GM12878 (cell line): ENCODE results near the gene PAX3. TPM values are rescaled to one million over a fixed set of nuclear protein-coding genes. Genes with fewer than 3 reads are reported as not detected.

Experiments
- ATAC-seq: fragments of 200-7000 bp; cut with Tn5 transposase; 3 replicates; pipeline ENCODE4 v1.9.1; 2020; ENCODE audit warnings: mild to moderate bottlenecking, moderate library complexity
- BruUV-seq: library from RNA; stranded (reverse); fragments of 400-500 nt; replicated peaks from 2 replicates; lab custom pipeline; 2021; lab: Mats Ljungman, UMichigan
- CTCF ChIA-PET: fragments of 300-600 bp; sonication (Branson Sonifier 250); formaldehyde crosslinking; extraction: SDS; loops from one replicate; lab custom pipeline; 2021; ENCODE audit warnings: inconsistent platforms; lab: Yijun Ruan, JAX
- POLR2A ChIA-PET: fragments of 350-600 bp; formaldehyde crosslinking; extraction: SDS; loops from one replicate; lab custom pipeline; 2021; ENCODE audit warnings: inconsistent platforms; lab: Charles Lee
- RAD21 ChIA-PET: fragments of 300-600 bp; sonication (Branson Sonifier 250); formaldehyde crosslinking; loops from one replicate; lab custom pipeline; 2023; ENCODE audit warnings: antibody characterized with exemption; ENCODE audit not compliant: unreplicated experiment; lab: Charles Lee
- SMC1A ChIA-PET: fragments of 300-600 bp; sonication (Branson Sonifier 250); formaldehyde crosslinking; loops from one replicate; lab custom pipeline; 2023; ENCODE audit not compliant: unreplicated experiment, uncharacterized antibody; lab: Charles Lee
- DNase-seq: peaks from one replicate; pipeline ENCODE4 v3.0.0-alpha.2; 2011; ENCODE audit warnings: low read depth, low spot score
- FAIRE-seq: peaks from 3 replicates; lab custom pipeline; 2011; peaks lifted over from hg19 to GRCh38; lab: Jason Lieb, UNC
- H2AFZ ChIP-seq: 2 replicates; pipeline ENCODE4 v1.6.0; 2011; ENCODE audit warnings: low read depth, low read length, control low read depth; ENCODE audit not compliant: control insufficient read depth
- H3K27ac ChIP-seq: 2 replicates; pipeline ENCODE4 v1.5.1; 2011; ENCODE audit warnings: control low read depth; ENCODE audit not compliant: control insufficient read depth, insufficient read depth
- H3K27me3 ChIP-seq, 2 experiments: replicated peaks in 1 of 2; 2 replicates each; pipeline versions ENCODE4 v1.6.0 to v1.6.1; 2011; ENCODE audit warnings: low read length in 1 of 2; ENCODE audit not compliant: control insufficient read depth in 2 of 2, insufficient read depth in 2 of 2
- H3K36me3 ChIP-seq, 2 experiments: 2 replicates each; pipeline ENCODE4 v1.5.1; 2011; ENCODE audit warnings: low read length in 1 of 2; ENCODE audit not compliant: control insufficient read depth in 2 of 2, insufficient read depth in 2 of 2
- H3K4me1 ChIP-seq: 2 replicates; pipeline ENCODE4 v1.6.1; 2011; ENCODE audit warnings: mild to moderate bottlenecking, low read length, moderate library complexity, mixed read lengths; ENCODE audit not compliant: control insufficient read depth, insufficient read depth
- H3K4me2 ChIP-seq: 2 replicates; pipeline ENCODE4 v1.6.0; 2011; ENCODE audit warnings: control low read depth; ENCODE audit not compliant: control insufficient read depth, insufficient read depth
- H3K4me3 ChIP-seq: fragments of 200-600 bp; sonication (generic); 2 replicates; pipeline ENCODE4 v1.5.1; 2016
- H3K79me2 ChIP-seq: 2 replicates; pipeline ENCODE4 v1.6.0; 2011; ENCODE audit warnings: low read length; ENCODE audit not compliant: control insufficient read depth, insufficient read depth
- H3K9ac ChIP-seq: 2 replicates; pipeline ENCODE4 v1.8.0; 2011; ENCODE audit warnings: low read length, control low read depth, mixed read lengths; ENCODE audit not compliant: control insufficient read depth, insufficient read depth
- H3K9me3 ChIP-seq: replicated peaks from 3 replicates; pipeline ENCODE4 v1.5.1; 2011; ENCODE audit warnings: mild to moderate bottlenecking, low read length; ENCODE audit not compliant: control insufficient read depth, insufficient read depth
- H4K20me1 ChIP-seq: 2 replicates; pipeline ENCODE4 v1.6.0; 2011; ENCODE audit not compliant: control insufficient read depth, insufficient read depth
- ATF3 ChIP-seq: IDR thresholded peaks from 2 replicates; pipeline ENCODE4 v1.6.1; 2011; ENCODE audit warnings: low read depth, mild to moderate bottlenecking, low read length, moderate library complexity, borderline replicate concordance; ENCODE audit errors: extremely low read depth
- E2F4 ChIP-seq: IDR thresholded peaks from 2 replicates; pipeline ENCODE4 v1.6.1; 2012; ENCODE audit warnings: low read depth, low read length, improper control_type of control experiment
- HCFC1 ChIP-seq: fragments of 150-350 bp; IDR thresholded peaks from 2 replicates; pipeline ENCODE4 v1.6.1; 2014; ENCODE audit warnings: low read length
- KDM1A ChIP-seq: fragments of 200-600 bp; sonication (generic); IDR thresholded peaks from 2 replicates; pipeline ENCODE4 v1.6.1; 2016; ENCODE audit warnings: borderline replicate concordance
- NR2F1 ChIP-seq: fragments of 450-650 bp; conservative IDR thresholded peaks from 2 replicates; pipeline ENCODE4 v1.6.1; 2017; ENCODE audit warnings: mild to moderate bottlenecking
- PKNOX1 ChIP-seq: fragments of 450-650 bp; IDR thresholded peaks from 2 replicates; pipeline ENCODE4 v1.6.1; 2016; ENCODE audit warnings: mild to moderate bottlenecking
- SPI1 ChIP-seq: IDR thresholded peaks from 2 replicates; pipeline ENCODE4 v1.6.1; 2011; ENCODE audit warnings: low read depth, mild to moderate bottlenecking, low read length, moderate library complexity, borderline replicate concordance; ENCODE audit not compliant: insufficient read depth
- ZNF207 ChIP-seq: fragments of 450-650 bp; IDR thresholded peaks from 2 replicates; pipeline ENCODE4 v1.6.1; 2014; ENCODE audit warnings: antibody characterized with exemption, mild to moderate bottlenecking, borderline replicate concordance
- ZNF24 ChIP-seq: fragments of 450-650 bp; IDR thresholded peaks from 2 replicates; pipeline ENCODE4 v1.6.1; 2017; ENCODE audit warnings: antibody characterized with exemption, mild to moderate bottlenecking
- ZNF687 ChIP-seq: fragments of 450-650 bp; IDR thresholded peaks from 2 replicates; pipeline ENCODE4 v1.6.1; 2017; ENCODE audit warnings: mild to moderate bottlenecking, moderate library complexity
- WGBS: methylation state at CpG from one replicate; pipeline ENCODE4 v1.1.6; 2016; ENCODE audit warnings: low lambda C conversion rate; ENCODE audit not compliant: insufficient replicate concordance, insufficient coverage; ENCODE audit errors: missing lambda C conversion rate; 5-methylcytosine and 5-hydroxymethylcytosine counted together
- in situ Hi-C: fragments of 300-500 bp; cut with MboI; formaldehyde crosslinking; loops from 9 replicates; pipeline ENCODE4 v1.14.3; 2018; ENCODE audit warnings: mixed read lengths
- intact Hi-C: fragments of 100-400 bp; cut with micrococcal nuclease; formaldehyde crosslinking; loops from one replicate; pipeline ENCODE4 v1.14.2; 2022; ENCODE audit not compliant: unreplicated experiment
- polyA plus RNA-seq, 11 experiments: library from polyadenylated mRNA; depleted of rRNA in 4 of 11; unstranded in 6 of 11; stranded (reverse) in 5 of 11; fragments of >200 nt; fragmentation: Nextera tagmentation in 4 of 11; fragmentation: Illumina TruSeq in 1 of 11; extraction: Ambion mirVana in 4 of 11; extraction: Trizol in 1 of 11; gene quantifications; 1 replicate in 1 of 11; 2 replicates in 10 of 11; pipeline versions ENCODE4 v1.2.1 to v1.2.3, GENCODE V29; 2011 to 2016; ENCODE audit warnings: inconsistent platforms in 2 of 11, missing spikeins in 2 of 11, low read depth in 1 of 11
- total RNA-seq, 4 experiments: library from RNA; depleted of rRNA in 3 of 4; stranded (reverse); fragments of >200 nt in 3 of 4; fragmentation: Illumina TruSeq in 1 of 4; extraction: Trizol in 1 of 4; gene quantifications; 2 replicates each; pipeline versions ENCODE4 v1.2.1 to v1.2.3, GENCODE V29; 2013 to 2021

The PAX3 gene
- total and polyA plus RNA-seq, 10 of the 15 experiments (the other 5 are each of a cell fraction or from before 2014, with no cell fraction given) = not detected

- ChIA-PET RAD21 (no interaction called here), SMC1A (no interaction called here), POLR2A (no interaction called here), CTCF (no interaction called here)
- H3K9ac ChIP-seq = no peak overlapping the region
- BruUV-seq = no TSS peak
- no peaks in the 10 kb centered on the region for H3K9me3 ChIP-seq
- no peaks in the 10 kb centered on the region for H3K36me3 ChIP-seq
- in situ Hi-C loops (no loop called here), intact Hi-C loops (no loop called here)
- 16% methylated on average over 5 of the region's 5 CpGs for WGBS
- H4K20me1 ChIP-seq = no peaks in the 10 kb centered on the region
- no peak overlapping the region for H3K27ac ChIP-seq
- H2AFZ ChIP-seq = no peak overlapping the region
- TF ChIP-seq KDM1A (no peak), SPI1 (no peak), ZNF687 (no peak), PKNOX1 (no peak), ZNF207 (no peak), NR2F1 (no peak), ZNF24 (no peak), ATF3 (no peak), HCFC1 (no peak), E2F4 (no peak)
- ATAC-seq (no peak), DNase-seq (no peak), FAIRE-seq (no peak)
- no peaks in the 10 kb centered on the region for H3K4me1 ChIP-seq
- no peak overlapping the region for H3K4me3 ChIP-seq
- H3K4me2 ChIP-seq = no peak overlapping the region
- no peaks in the 10 kb centered on the region for H3K79me2 ChIP-seq
- no peaks in the 10 kb centered on the region; a peak in 1 of 4 replicates for H3K27me3 ChIP-seq
These were observed 105.3 kb downstream of the PAX3 start for GRCh38 chr2:222193328-222193983.
